ENCODE measurements around the gene CCDC178. TPM values are rescaled to one million over a fixed set of nuclear protein-coding genes. Genes with fewer than 3 reads are reported as not detected.

Gene CCDC178
- total RNA-seq, 4 donors from 2014 or later: 1.2 to 2.2 (median 1.7) TPM; not detected in 1

DNA sequence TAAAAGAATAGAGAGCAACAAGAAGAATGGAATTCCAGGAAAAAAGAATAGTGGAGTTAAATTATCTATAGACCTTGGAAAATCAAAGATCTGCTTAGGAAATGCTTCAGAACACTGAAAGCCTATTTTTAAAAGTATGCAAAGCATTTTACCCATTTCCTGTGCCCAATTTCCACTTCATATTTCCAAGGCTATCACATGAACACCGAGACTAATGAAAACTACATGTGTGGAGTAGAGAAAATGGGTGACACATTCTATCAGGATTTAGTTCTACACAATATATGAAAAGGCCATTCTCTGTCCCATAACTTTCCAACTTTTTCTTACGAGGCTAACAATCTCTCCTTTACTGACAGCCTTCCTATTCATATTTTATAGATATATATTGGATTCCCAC lies 279.4 kb downstream of the CCDC178 start:
- DNase-seq (ENCODE audit: extremely low spot score): no peak
- no peak overlapping the region for H3K4me3 ChIP-seq
- no peaks in the 10 kb centered on the region for H3K36me3 ChIP-seq
- 64% methylated on average over 2 of the region's 2 CpGs for WGBS
- no peaks in the 10 kb centered on the region for H3K27me3 ChIP-seq
- no peaks in the 10 kb centered on the region for H3K9me3 ChIP-seq
- TF ChIP-seq POLR2A (IDR thresholded peaks at IDR 0.05; ENCODE audit: low read depth) (no peak), POLR2AphosphoS5 (IDR thresholded peaks at IDR 0.05) (no peak), EP300 (IDR thresholded peaks at IDR 0.05) (no peak)
- TF ChIP-seq, protein P1, sequence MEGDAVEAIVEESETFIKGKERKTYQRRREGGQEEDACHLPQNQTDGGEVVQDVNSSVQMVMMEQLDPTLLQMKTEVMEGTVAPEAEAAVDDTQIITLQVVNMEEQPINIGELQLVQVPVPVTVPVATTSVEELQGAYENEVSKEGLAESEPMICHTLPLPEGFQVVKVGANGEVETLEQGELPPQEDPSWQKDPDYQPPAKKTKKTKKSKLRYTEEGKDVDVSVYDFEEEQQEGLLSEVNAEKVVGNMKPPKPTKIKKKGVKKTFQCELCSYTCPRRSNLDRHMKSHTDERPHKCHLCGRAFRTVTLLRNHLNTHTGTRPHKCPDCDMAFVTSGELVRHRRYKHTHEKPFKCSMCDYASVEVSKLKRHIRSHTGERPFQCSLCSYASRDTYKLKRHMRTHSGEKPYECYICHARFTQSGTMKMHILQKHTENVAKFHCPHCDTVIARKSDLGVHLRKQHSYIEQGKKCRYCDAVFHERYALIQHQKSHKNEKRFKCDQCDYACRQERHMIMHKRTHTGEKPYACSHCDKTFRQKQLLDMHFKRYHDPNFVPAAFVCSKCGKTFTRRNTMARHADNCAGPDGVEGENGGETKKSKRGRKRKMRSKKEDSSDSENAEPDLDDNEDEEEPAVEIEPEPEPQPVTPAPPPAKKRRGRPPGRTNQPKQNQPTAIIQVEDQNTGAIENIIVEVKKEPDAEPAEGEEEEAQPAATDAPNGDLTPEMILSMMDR (IDR thresholded peaks at IDR 0.05): no peak
- no peak overlapping the region for H3K27ac ChIP-seq (replicated peaks in 1 of 4)
- intact Hi-C loops (cut with DNase I): no loop called here
- peaks cover 0 to 6% (median 0%) of the 10 kb centered on the region in 4 donors for H3K4me1 ChIP-seq

DNA sequence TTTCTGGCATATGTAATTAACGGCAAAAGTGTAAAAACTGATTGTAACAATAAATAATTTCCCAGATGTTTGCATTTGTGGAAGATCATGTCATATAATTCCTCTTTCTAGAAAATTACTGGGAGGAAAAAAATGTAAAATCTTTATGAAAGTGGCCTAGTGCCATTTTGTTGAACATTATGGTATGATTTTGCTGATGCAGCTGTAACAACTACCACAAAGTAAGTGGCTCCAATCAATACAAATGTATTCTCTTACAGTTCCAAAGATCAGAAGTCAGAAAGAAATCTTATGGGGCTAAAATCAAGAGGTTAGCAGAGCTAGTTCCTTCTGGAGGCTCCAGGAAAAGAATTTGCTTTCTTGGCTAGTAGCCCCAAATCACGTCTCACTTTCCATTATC lies 281.4 kb downstream of the CCDC178 start:
- Histone ChIP-seq H3K36me3 (no peaks in the 10 kb centered on the region), H3K27ac (replicated peaks in 1 of 4) (no peak overlapping the region), H3K4me3 (no peak overlapping the region), H3K27me3 (no peaks in the 10 kb centered on the region), H3K4me1 (peaks cover 0 to 6% (median 0%) of the 10 kb centered on the region in 4 donors), H3K9me3 (no peaks in the 10 kb centered on the region)
- TF ChIP-seq POLR2AphosphoS5 (IDR thresholded peaks at IDR 0.05): no peak
- no peak for TF ChIP-seq POLR2A (IDR thresholded peaks at IDR 0.05; ENCODE audit: low read depth)
- no peak for TF ChIP-seq EP300 (IDR thresholded peaks at IDR 0.05)
- TF ChIP-seq, protein P1 (IDR thresholded peaks at IDR 0.05): no peak
- intact Hi-C loops (cut with DNase I): no loop called here
- no peak for DNase-seq (ENCODE audit: extremely low spot score)
- WGBS: 36% methylated on average over 2 of the region's 2 CpGs

DNA sequence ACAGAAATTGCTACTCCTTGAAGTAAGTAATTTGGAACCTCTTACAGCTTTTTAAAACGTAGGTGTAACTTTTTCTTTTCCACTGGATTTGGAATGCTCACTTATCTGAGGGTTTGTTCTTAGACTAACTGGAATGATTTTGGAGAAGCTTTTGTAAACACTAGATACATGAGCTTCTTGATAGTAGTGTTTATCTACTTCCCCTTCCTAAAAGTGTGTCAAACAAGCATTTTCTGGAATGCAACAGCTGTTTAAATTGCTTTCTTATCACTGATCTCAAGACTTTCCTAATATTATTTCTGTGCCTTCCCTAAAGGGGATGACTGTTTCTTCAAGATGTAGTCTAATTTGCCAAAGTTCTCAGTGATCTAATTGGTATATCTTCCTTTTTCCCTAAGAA lies 282.6 kb downstream of the CCDC178 start:
- intact Hi-C loops (cut with DNase I): no loop called here
- DNase-seq (ENCODE audit: extremely low spot score): no peak
- no peaks in the 10 kb centered on the region for H3K9me3 ChIP-seq
- H3K4me3 ChIP-seq: no peak overlapping the region
- no peaks in the 10 kb centered on the region for H3K36me3 ChIP-seq
- TF ChIP-seq POLR2AphosphoS5 (IDR thresholded peaks at IDR 0.05) (no peak), EP300 (IDR thresholded peaks at IDR 0.05) (no peak), POLR2A (IDR thresholded peaks at IDR 0.05; ENCODE audit: low read depth) (no peak)
- TF ChIP-seq, protein P1 (IDR thresholded peaks at IDR 0.05): no peak
- no peaks in the 10 kb centered on the region for H3K27me3 ChIP-seq
- 36% methylated on average over 1 of the region's 1 CpG for WGBS
- H3K4me1 ChIP-seq: peaks cover 0 to 6% (median 0%) of the 10 kb centered on the region in 4 donors
- no peak overlapping the region for H3K27ac ChIP-seq (replicated peaks in 1 of 4)

DNA sequence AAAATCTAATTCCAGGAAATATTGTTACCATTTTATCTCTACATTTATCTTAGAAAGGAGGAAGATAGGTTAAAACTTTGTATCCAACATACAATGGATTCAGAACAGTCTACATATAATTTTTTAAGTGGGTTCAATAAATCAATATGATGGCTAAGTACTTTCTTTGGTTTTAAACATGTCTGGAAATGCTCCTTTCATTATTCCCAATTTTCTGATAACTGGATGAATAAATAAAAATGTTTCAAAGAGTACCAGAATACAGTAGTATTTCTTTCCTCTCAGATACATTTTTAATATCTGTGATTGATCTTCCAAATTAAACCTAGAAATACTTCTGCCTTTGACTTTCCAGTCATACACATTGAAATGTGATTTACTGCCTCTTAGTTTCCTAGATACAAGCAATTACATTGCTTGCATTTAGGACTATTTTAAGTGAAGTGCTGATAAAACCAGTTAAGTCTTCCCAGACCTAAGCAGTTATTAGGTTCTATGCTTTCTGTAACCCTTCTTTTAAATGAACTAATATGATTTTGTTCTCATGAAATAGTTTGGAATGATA lies 283.5 kb downstream of the CCDC178 start:
- no peak for DNase-seq (ENCODE audit: extremely low spot score)
- H3K27me3 ChIP-seq: no peaks in the 10 kb centered on the region
- H3K27ac ChIP-seq (replicated peaks in 1 of 4): no peak overlapping the region
- TF ChIP-seq, protein P1 (IDR thresholded peaks at IDR 0.05): no peak
- TF ChIP-seq POLR2A (IDR thresholded peaks at IDR 0.05; ENCODE audit: low read depth) (no peak), POLR2AphosphoS5 (IDR thresholded peaks at IDR 0.05) (no peak), EP300 (IDR thresholded peaks at IDR 0.05) (no peak)
- intact Hi-C loops (cut with DNase I): no loop called here
- no peaks in the 10 kb centered on the region for H3K9me3 ChIP-seq
- H3K4me3 ChIP-seq: no peak overlapping the region
- peaks cover 0 to 6% (median 0%) of the 10 kb centered on the region in 4 donors for H3K4me1 ChIP-seq
- no peaks in the 10 kb centered on the region for H3K36me3 ChIP-seq

DNA sequence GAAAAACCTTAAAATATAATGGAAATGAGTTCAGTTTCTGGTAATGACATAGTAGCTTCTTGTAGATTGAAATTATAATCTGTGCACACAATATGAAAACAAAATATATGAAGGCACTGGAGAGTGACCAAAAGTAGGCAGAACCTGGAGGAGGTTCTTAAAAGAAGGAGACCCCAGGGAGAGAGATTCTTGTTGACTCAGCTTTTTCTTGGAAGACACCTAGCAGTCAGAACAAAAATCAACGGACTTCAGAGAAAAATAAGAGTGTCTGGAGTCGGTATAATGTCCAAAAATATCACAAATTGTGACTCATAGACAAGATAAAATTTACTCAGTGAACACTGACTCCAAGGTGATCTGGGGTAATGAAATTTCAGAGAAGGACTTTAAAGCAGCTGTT lies 286.5 kb downstream of the CCDC178 start:
- TF ChIP-seq EP300 (IDR thresholded peaks at IDR 0.05): no peak
- no peak for TF ChIP-seq POLR2A (IDR thresholded peaks at IDR 0.05; ENCODE audit: low read depth)
- TF ChIP-seq POLR2AphosphoS5 (IDR thresholded peaks at IDR 0.05): no peak
- TF ChIP-seq, protein P1 (IDR thresholded peaks at IDR 0.05): no peak
- H3K4me3 ChIP-seq: no peak overlapping the region
- H3K36me3 ChIP-seq: no peaks in the 10 kb centered on the region
- intact Hi-C loops (cut with DNase I): no loop called here
- no peaks in the 10 kb centered on the region for H3K9me3 ChIP-seq
- H3K27me3 ChIP-seq: no peaks in the 10 kb centered on the region
- 85% methylated on average over 2 of the region's 2 CpGs for WGBS
- H3K27ac ChIP-seq (replicated peaks in 1 of 4): no peak overlapping the region
- DNase-seq (ENCODE audit: extremely low spot score): no peak
- H3K4me1 ChIP-seq: peaks cover 0 to 6% (median 0%) of the 10 kb centered on the region in 4 donors

Measured in esophagus muscularis mucosa (tissue), 4 donors.